Skeletal muscle satellite cell (primary cell): Measurements from ENCODE around the gene C11orf24.
"Not testable (repeated sequence)": the region's sequence is repeated elsewhere in the genome, so short reads cannot be mapped to it uniquely, and the experiment has no call there.

Experiments used
- H3K27me3 ChIP-seq: 2 replicates; pipeline ENCODE4 v1.7.0; 2013; ENCODE audit warnings: low read length; ENCODE audit not compliant: control insufficient read depth, insufficient read depth
- H3K36me3 ChIP-seq: 2 replicates; pipeline ENCODE4 v1.7.0; 2013; ENCODE audit warnings: mild to moderate bottlenecking, control low read depth, low read length; ENCODE audit not compliant: insufficient read depth
- H3K4me1 ChIP-seq: 2 replicates; pipeline ENCODE4 v1.7.0; 2013; ENCODE audit warnings: low read length; ENCODE audit not compliant: control insufficient read depth, insufficient read depth
- H3K4me2 ChIP-seq: 2 replicates; pipeline ENCODE4 v1.7.0; 2013; ENCODE audit warnings: mild to moderate bottlenecking, low read length
- H3K4me3 ChIP-seq: 2 replicates; pipeline ENCODE4 v1.7.0; 2013; ENCODE audit warnings: low read length
- H3K9ac ChIP-seq: 2 replicates; pipeline ENCODE4 v1.7.0; 2013; ENCODE audit warnings: mild to moderate bottlenecking, low read depth, low read length, moderate library complexity
- H3K9me3 ChIP-seq: replicated peaks from 2 replicates; pipeline ENCODE4 v1.7.0; 2013; ENCODE audit warnings: mild to moderate bottlenecking, control low read depth, low read length

Gene C11orf24

GRCh38 chr11:68258363-68258765 is 13.4 kb downstream of the C11orf24 start:
- H3K4me2 ChIP-seq: no peak overlapping the region
- no peak overlapping the region for H3K9ac ChIP-seq
- peaks cover 3% of the 10 kb centered on the region for H3K4me1 ChIP-seq
- H3K27me3 ChIP-seq: no peaks in the 10 kb centered on the region
- no peak overlapping the region for H3K4me3 ChIP-seq
- H3K36me3 ChIP-seq: peaks cover 31% of the 10 kb centered on the region
- H3K9me3 ChIP-seq: no peaks in the 10 kb centered on the region

- Histone ChIP-seq H3K9ac (no peak overlapping the region), H3K36me3 (peaks cover 24% of the 10 kb centered on the region), H3K27me3 (no peaks in the 10 kb centered on the region), H3K4me2 (peak overlapping the region; percentile 78), H3K9me3 (no peaks in the 10 kb centered on the region), H3K4me1 (peaks cover 3% of the 10 kb centered on the region), H3K4me3 (peak overlapping the region; percentile 40)
Measured at GRCh38 chr11:68257477-68258362, 14.1 kb downstream of the C11orf24 start.

- Histone ChIP-seq H3K4me1 (peaks cover 3% of the 10 kb centered on the region), H3K36me3 (peaks cover 11% of the 10 kb centered on the region), H3K9ac (no peak overlapping the region), H3K4me3 (no peak overlapping the region), H3K9me3 (no peaks in the 10 kb centered on the region), H3K4me2 (no peak overlapping the region), H3K27me3 (no peaks in the 10 kb centered on the region)
Measured at GRCh38 chr11:68256331-68256741, 15.4 kb downstream of the C11orf24 start.

GRCh38 chr11:68255526-68255925 is 16.2 kb downstream of the C11orf24 start:
- H3K9ac ChIP-seq: no peak overlapping the region
- H3K4me2 ChIP-seq: no peak overlapping the region
- H3K4me1 ChIP-seq: peaks cover 3% of the 10 kb centered on the region
- H3K36me3 ChIP-seq: peaks cover 3% of the 10 kb centered on the region
- no peaks in the 10 kb centered on the region for H3K9me3 ChIP-seq
- no peaks in the 10 kb centered on the region for H3K27me3 ChIP-seq
- no peak overlapping the region for H3K4me3 ChIP-seq

GRCh38 chr11:68254421-68254820 is 17.4 kb downstream of the C11orf24 start:
- no peaks in the 10 kb centered on the region for H3K9me3 ChIP-seq
- no peaks in the 10 kb centered on the region for H3K27me3 ChIP-seq
- H3K36me3 ChIP-seq: no peaks in the 10 kb centered on the region
- H3K4me3 ChIP-seq: no peak overlapping the region
- H3K9ac ChIP-seq: no peak overlapping the region
- peaks cover 3% of the 10 kb centered on the region for H3K4me1 ChIP-seq
- H3K4me2 ChIP-seq: no peak overlapping the region

GRCh38 chr11:68251765-68252164 is 20.0 kb downstream of the C11orf24 start:
- Histone ChIP-seq H3K9me3 (no peaks in the 10 kb centered on the region), H3K36me3 (no peaks in the 10 kb centered on the region), H3K9ac (no peak overlapping the region), H3K4me1 (no peaks in the 10 kb centered on the region), H3K27me3 (no peaks in the 10 kb centered on the region), H3K4me3 (no peak overlapping the region), H3K4me2 (no peak overlapping the region)

GRCh38 chr11:68244912-68245311 is 26.9 kb downstream of the C11orf24 start:
- H3K9ac ChIP-seq, H3K9me3 ChIP-seq, H3K4me1 ChIP-seq, H3K36me3 ChIP-seq, H3K4me3 ChIP-seq, H3K27me3 ChIP-seq, H3K4me2 ChIP-seq: not testable (repeated sequence)

GRCh38 chr11:68243847-68244246 is 27.9 kb downstream of the C11orf24 start:
- not testable (repeated sequence) for H3K27me3 ChIP-seq, H3K9me3 ChIP-seq, H3K4me2 ChIP-seq, H3K4me3 ChIP-seq, H3K36me3 ChIP-seq, H3K4me1 ChIP-seq, H3K9ac ChIP-seq

GRCh38 chr11:68242616-68243015 is 29.2 kb downstream of the C11orf24 start:
- Histone ChIP-seq H3K27me3 (peaks cover 15% of the 10 kb centered on the region), H3K9me3 (no peaks in the 10 kb centered on the region), H3K36me3 (no peaks in the 10 kb centered on the region), H3K4me2 (no peak overlapping the region), H3K4me3 (no peak overlapping the region), H3K9ac (no peak overlapping the region), H3K4me1 (no peaks in the 10 kb centered on the region)

GRCh38 chr11:68231621-68232020 is 40.2 kb downstream of the C11orf24 start:
- no peak overlapping the region for H3K4me3 ChIP-seq
- no peak overlapping the region for H3K4me2 ChIP-seq
- no peaks in the 10 kb centered on the region for H3K9me3 ChIP-seq
- no peaks in the 10 kb centered on the region for H3K36me3 ChIP-seq
- H3K27me3 ChIP-seq: peaks cover 17% of the 10 kb centered on the region
- H3K4me1 ChIP-seq: no peaks in the 10 kb centered on the region
- H3K9ac ChIP-seq: no peak overlapping the region

- no peak overlapping the region for H3K9ac ChIP-seq
- H3K4me2 ChIP-seq: no peak overlapping the region
- no peaks in the 10 kb centered on the region for H3K36me3 ChIP-seq
- peaks cover 22% of the 10 kb centered on the region for H3K27me3 ChIP-seq
- no peaks in the 10 kb centered on the region for H3K4me1 ChIP-seq
- no peaks in the 10 kb centered on the region for H3K9me3 ChIP-seq
- H3K4me3 ChIP-seq: no peak overlapping the region
Measured at GRCh38 chr11:68229601-68230000, 42.2 kb downstream of the C11orf24 start.

GRCh38 chr11:68226421-68226820 is 45.4 kb downstream of the C11orf24 start:
- H3K9ac ChIP-seq: no peak overlapping the region
- no peaks in the 10 kb centered on the region for H3K9me3 ChIP-seq
- no peaks in the 10 kb centered on the region for H3K36me3 ChIP-seq
- peaks cover 12% of the 10 kb centered on the region for H3K27me3 ChIP-seq
- H3K4me2 ChIP-seq: no peak overlapping the region
- H3K4me3 ChIP-seq: no peak overlapping the region
- H3K4me1 ChIP-seq: no peaks in the 10 kb centered on the region
